DOHH2 (cell line): ENCODE results near the gene KNTC1.
"Not testable (repeated sequence)": the region's sequence is repeated elsewhere in the genome, so short reads cannot be mapped to it uniquely, and the experiment has no call there.

Experiments
- H3F3A ChIP-seq: fragments of 200-600 bp; sonication (generic), shearing (Covaris generic); 2 replicates; pipeline ENCODE4 v1.6.0; 2016; ENCODE audit warnings: antibody characterized with exemption, mild to moderate bottlenecking; ENCODE audit not compliant: control insufficient read depth, insufficient read depth
- H3K27ac ChIP-seq: fragments of 200-600 bp; sonication (generic); 2 replicates; pipeline ENCODE4 v1.5.1; 2014; ENCODE audit warnings: low read depth, mild to moderate bottlenecking, low read length, moderate library complexity
- H3K27me3 ChIP-seq: fragments of 200-600 bp; sonication (generic); 2 replicates; pipeline ENCODE4 v1.6.1; 2014; ENCODE audit warnings: mild to moderate bottlenecking, low read length, mixed read lengths; ENCODE audit not compliant: control insufficient read depth
- H3K36me3 ChIP-seq: fragments of 200-600 bp; sonication (generic); 2 replicates; pipeline ENCODE4 v1.6.1; 2014; ENCODE audit warnings: mild to moderate bottlenecking, low read length, moderate library complexity, mixed read lengths; ENCODE audit not compliant: control insufficient read depth
- H3K4me1 ChIP-seq: fragments of 200-600 bp; sonication (generic); 2 replicates; pipeline ENCODE4 v1.6.1; 2014; ENCODE audit warnings: mild to moderate bottlenecking, low read length, mixed read lengths; ENCODE audit not compliant: control insufficient read depth
- H3K4me2 ChIP-seq: fragments of 200-600 bp; sonication (generic); 2 replicates; pipeline ENCODE4 v1.6.0; 2014; ENCODE audit warnings: mild to moderate bottlenecking, low read length, moderate library complexity
- H3K4me3 ChIP-seq: fragments of 200-600 bp; sonication (generic); 2 replicates; pipeline ENCODE4 v1.5.1; 2014; ENCODE audit warnings: mild to moderate bottlenecking, low read length, mixed read lengths
- H3K79me2 ChIP-seq: fragments of 200-600 bp; sonication (generic); 2 replicates; pipeline ENCODE4 v1.6.1; 2014; ENCODE audit warnings: mild to moderate bottlenecking, low read length, mixed read lengths; ENCODE audit not compliant: control insufficient read depth
- H3K9me2 ChIP-seq: fragments of 200-600 bp; sonication (generic); replicated peaks from 2 replicates; pipeline ENCODE4 v1.6.1; 2014; ENCODE audit warnings: mild to moderate bottlenecking, low read length, mixed read lengths; ENCODE audit not compliant: control insufficient read depth
- H3K9me3 ChIP-seq: fragments of 200-600 bp; sonication (generic); 2 replicates; pipeline ENCODE4 v1.6.1; 2014; ENCODE audit warnings: antibody characterized with exemption, low read length, mixed read lengths; ENCODE audit not compliant: control insufficient read depth, insufficient read depth
- H4K20me1 ChIP-seq: fragments of 200-600 bp; sonication (generic); 2 replicates; pipeline ENCODE4 v1.6.0; 2014; ENCODE audit warnings: low read depth, mild to moderate bottlenecking, antibody characterized with exemption, low read length, moderate library complexity; ENCODE audit not compliant: control insufficient read depth, insufficient read depth
- EZH2phosphoT487 ChIP-seq: fragments of 200-600 bp; sonication (generic); IDR thresholded peaks from 2 replicates; pipeline ENCODE4 v1.6.1; 2017; ENCODE audit warnings: borderline replicate concordance, mild to moderate bottlenecking, antibody characterized with exemption, low read length, moderate library complexity, mixed read lengths
- TF ChIP-seq, protein P1 (sequence below): fragments of 200-600 bp; sonication (generic); IDR thresholded peaks from one replicate; pipeline ENCODE4 v1.5.1; 2014; ENCODE audit warnings: antibody characterized with exemption, mild to moderate bottlenecking, low read depth, low read length; ENCODE audit not compliant: poor library complexity, severe bottlenecking

Gene KNTC1

DNA sequence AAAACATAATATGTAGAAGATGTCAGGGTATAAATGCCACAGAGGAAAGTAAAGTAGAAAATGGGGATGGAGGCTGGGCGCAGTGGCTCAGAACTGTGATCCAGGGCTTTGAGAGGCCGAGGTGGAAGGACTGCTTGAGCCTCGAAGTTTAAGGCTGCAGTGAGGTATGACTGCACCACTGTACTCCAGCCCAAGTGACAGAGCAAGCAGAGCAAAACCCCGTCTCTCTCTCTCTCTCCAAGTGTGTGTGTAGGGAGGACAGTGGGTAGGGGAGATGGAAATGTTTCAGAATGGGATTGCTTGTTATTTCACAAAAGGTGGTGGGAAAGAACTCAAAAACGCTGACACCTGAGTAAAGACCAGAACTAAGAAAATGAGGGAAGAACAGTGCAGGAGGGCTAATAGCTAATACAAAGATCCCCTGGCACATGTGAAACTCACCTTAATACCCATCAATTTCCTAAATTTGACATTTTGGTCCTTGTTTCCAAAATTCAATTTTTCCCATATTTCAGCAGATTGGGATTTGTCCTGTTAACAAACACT lies 20.6 kb upstream of the KNTC1 start:
- Histone ChIP-seq H3K27ac (no peak overlapping the region), H3K27me3 (no peaks in the 10 kb centered on the region), H3K9me3 (no peaks in the 10 kb centered on the region), H3K79me2 (peaks cover 32% of the 10 kb centered on the region), H3K4me2 (no peak overlapping the region), H3K4me3 (no peak overlapping the region), H3K9me2 (no peaks in the 10 kb centered on the region), H3K36me3 (peaks cover 87% of the 10 kb centered on the region), H3K4me1 (peaks cover 28% of the 10 kb centered on the region), H3F3A (peaks cover 77% of the 10 kb centered on the region), H4K20me1 (no peaks in the 10 kb centered on the region; the same call in 1 of the 2 replicates)
- TF ChIP-seq, protein P1, sequence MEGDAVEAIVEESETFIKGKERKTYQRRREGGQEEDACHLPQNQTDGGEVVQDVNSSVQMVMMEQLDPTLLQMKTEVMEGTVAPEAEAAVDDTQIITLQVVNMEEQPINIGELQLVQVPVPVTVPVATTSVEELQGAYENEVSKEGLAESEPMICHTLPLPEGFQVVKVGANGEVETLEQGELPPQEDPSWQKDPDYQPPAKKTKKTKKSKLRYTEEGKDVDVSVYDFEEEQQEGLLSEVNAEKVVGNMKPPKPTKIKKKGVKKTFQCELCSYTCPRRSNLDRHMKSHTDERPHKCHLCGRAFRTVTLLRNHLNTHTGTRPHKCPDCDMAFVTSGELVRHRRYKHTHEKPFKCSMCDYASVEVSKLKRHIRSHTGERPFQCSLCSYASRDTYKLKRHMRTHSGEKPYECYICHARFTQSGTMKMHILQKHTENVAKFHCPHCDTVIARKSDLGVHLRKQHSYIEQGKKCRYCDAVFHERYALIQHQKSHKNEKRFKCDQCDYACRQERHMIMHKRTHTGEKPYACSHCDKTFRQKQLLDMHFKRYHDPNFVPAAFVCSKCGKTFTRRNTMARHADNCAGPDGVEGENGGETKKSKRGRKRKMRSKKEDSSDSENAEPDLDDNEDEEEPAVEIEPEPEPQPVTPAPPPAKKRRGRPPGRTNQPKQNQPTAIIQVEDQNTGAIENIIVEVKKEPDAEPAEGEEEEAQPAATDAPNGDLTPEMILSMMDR: no peak
- no peak for TF ChIP-seq EZH2phosphoT487

- H3K79me2 ChIP-seq: peaks cover 46% of the 10 kb centered on the region
- H3K36me3 ChIP-seq: peaks cover 97% of the 10 kb centered on the region
- peaks cover 65% of the 10 kb centered on the region for H3F3A ChIP-seq
These were observed 18.9 kb upstream of the KNTC1 start for GRCh38 chr12:122508163-122508562.

DNA sequence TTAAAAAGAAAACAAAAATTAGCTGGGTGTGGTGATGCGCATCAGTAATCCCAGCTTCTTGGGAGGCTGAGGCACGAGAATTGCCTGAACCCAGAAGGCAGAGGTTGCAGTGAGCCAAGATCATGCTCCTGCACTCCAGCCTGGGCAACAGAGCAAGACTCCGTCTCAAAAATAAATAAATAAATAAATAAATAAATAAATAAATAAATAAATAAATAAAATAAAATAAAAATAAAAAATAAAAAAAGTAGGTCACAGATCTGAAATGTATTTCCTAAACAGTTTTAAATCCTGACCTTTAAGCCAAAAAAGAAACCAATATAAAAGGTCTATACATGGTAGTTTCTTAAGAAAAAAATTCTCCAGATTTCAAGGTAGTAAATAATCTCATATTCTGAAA lies 14.0 kb upstream of the KNTC1 start:
- H3K4me2 ChIP-seq, H3K27me3 ChIP-seq, H3K27ac ChIP-seq, H3K9me2 ChIP-seq, H3K9me3 ChIP-seq, H3K4me1 ChIP-seq, H3K4me3 ChIP-seq, H4K20me1 ChIP-seq: not testable (repeated sequence)
- peaks cover 48% of the 10 kb centered on the region for H3F3A ChIP-seq
- H3K36me3 ChIP-seq: peaks cover 99% of the 10 kb centered on the region
- H3K79me2 ChIP-seq: peaks cover 87% of the 10 kb centered on the region

More at GRCh38 chr12:122508163-122508562, 18.9 kb upstream of the KNTC1 start:
- H3K27ac ChIP-seq: no peak overlapping the region
- H3K9me3 ChIP-seq: no peaks in the 10 kb centered on the region
- peaks cover 11% of the 10 kb centered on the region for H3K4me1 ChIP-seq
- no peak overlapping the region for H3K4me3 ChIP-seq
- H3K9me2 ChIP-seq: no peaks in the 10 kb centered on the region
- peaks cover 3% of the 10 kb centered on the region; the same call in 1 of the 2 replicates for H4K20me1 ChIP-seq
- TF ChIP-seq EZH2phosphoT487: no peak
- TF ChIP-seq, protein P1: no peak
- H3K4me2 ChIP-seq: no peak overlapping the region
- H3K27me3 ChIP-seq: no peaks in the 10 kb centered on the region

DNA sequence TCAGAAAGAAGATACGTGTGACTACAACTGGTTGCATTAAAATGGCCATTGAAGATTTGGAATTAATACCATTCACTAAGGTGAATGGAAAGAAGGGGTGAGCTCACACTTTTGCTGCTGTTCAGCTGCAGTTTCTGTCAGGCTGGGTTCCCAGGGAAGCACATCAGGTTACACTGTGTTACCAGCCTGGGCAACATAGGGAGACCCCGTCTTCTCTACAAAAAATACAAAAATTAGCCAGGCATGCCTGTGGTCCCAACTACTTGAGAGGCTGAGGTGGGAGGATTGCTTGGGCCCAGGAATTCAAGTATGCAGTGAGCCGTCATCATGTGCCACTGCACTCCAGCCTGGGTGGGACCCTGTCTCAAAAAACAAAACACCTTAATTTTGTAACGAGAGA lies 13.4 kb upstream of the KNTC1 start:
- Histone ChIP-seq H4K20me1 (peaks cover 5% of the 10 kb centered on the region; the same call in 1 of the 2 replicates), H3K4me1 (peaks cover 5% of the 10 kb centered on the region), H3K9me3 (no peaks in the 10 kb centered on the region), H3K9me2 (no peaks in the 10 kb centered on the region), H3K79me2 (peaks cover 87% of the 10 kb centered on the region), H3K4me2 (no peak overlapping the region), H3K27ac (no peak overlapping the region), H3K27me3 (no peaks in the 10 kb centered on the region), H3F3A (peaks cover 41% of the 10 kb centered on the region), H3K36me3 (peaks cover 98% of the 10 kb centered on the region), H3K4me3 (no peak overlapping the region)
- no peak for TF ChIP-seq EZH2phosphoT487
- TF ChIP-seq, protein P1: no peak
